ENCODE measurements around the gene PLAGL2.

- TF ChIP-seq POLR2A (IDR thresholded peaks at IDR 0.05) (peak; percentile 4 to 39), CTCF (IDR thresholded peaks at IDR 0.05) (no peak)
Observed at GRCh38 chr20:32204205-32205109, 3.1 kb downstream of the PLAGL2 start.

All from uterus (tissue), 2 donors.